Loucy (cell line): Measurements from ENCODE around the gene OR7G1.

Experiments
- EZH2phosphoT487 ChIP-seq: fragments of 200-600 bp; IDR thresholded peaks from 2 replicates; pipeline ENCODE4 v1.6.1; 2018; ENCODE audit warnings: antibody characterized with exemption, mild to moderate bottlenecking, moderate library complexity, borderline replicate concordance
- TF ChIP-seq, protein P1 (sequence below): fragments of 200-600 bp; sonication (generic); conservative IDR thresholded peaks from 2 replicates; pipeline ENCODE4 v1.5.1; 2014; ENCODE audit warnings: mild to moderate bottlenecking, antibody characterized with exemption, low read length

DNA sequence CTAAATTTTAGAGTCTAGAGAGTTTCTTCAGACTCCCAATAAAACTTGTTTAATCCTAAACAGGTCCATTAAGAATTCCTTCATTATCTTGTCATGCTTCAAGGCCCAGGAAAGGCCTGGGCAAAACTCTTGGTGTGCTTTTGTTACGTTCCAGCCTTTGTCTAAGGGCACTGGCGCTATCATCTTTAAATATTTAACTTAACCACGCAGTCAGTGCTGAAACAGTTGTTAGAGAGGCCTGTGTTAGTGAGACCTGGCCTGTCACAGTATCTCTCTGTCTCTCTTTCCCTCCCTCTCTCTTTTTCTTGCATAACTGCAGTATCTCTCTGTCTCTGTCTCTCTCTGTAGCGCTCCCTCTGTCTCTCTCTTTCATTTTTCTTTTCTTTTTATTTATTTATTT is 36.9 kb downstream of the OR7G1 start:
- TF ChIP-seq, protein P1, sequence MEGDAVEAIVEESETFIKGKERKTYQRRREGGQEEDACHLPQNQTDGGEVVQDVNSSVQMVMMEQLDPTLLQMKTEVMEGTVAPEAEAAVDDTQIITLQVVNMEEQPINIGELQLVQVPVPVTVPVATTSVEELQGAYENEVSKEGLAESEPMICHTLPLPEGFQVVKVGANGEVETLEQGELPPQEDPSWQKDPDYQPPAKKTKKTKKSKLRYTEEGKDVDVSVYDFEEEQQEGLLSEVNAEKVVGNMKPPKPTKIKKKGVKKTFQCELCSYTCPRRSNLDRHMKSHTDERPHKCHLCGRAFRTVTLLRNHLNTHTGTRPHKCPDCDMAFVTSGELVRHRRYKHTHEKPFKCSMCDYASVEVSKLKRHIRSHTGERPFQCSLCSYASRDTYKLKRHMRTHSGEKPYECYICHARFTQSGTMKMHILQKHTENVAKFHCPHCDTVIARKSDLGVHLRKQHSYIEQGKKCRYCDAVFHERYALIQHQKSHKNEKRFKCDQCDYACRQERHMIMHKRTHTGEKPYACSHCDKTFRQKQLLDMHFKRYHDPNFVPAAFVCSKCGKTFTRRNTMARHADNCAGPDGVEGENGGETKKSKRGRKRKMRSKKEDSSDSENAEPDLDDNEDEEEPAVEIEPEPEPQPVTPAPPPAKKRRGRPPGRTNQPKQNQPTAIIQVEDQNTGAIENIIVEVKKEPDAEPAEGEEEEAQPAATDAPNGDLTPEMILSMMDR = no peak
- TF ChIP-seq EZH2phosphoT487 = no peak
